ENCODE results near the gene CTLA4. TPM values are rescaled to one million over a fixed set of nuclear protein-coding genes. Genes with fewer than 3 reads are reported as not detected.

CTLA4 gene
- total and polyA plus RNA-seq, 2 experiments from 2014 or later = not detected

DNA sequence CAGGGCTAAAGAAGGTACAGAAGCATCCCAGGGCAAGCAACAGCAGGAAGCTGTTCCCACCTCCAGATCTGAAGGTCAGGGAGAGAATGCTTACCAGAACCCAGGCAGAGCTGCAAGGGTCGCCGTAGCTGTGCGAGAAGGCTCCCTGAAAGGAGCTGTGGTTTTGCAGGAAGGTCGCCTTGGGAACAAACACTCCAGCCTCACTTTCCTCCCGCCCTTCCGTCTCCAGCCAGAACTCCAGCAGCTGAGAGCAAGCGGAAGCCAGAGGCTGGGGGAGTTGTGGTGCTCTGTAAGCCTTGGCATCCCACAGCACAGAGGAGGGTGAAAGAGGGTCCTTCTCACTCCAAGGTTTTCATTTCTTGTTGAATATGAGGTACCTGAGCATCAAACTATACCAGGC is 50.7 kb downstream of the CTLA4 start:
- Histone ChIP-seq H3K36me3 (ENCODE audit: low read depth) (no peaks in the 10 kb centered on the region), H2AFZ (0 out of 2 replicates have a peak overlapping the region, but pooled peaks have one; percentile 16), H3K27me3 (replicated peaks; ENCODE audit: insufficient read depth) (no peaks in the 10 kb centered on the region), H3K4me2 (ENCODE audit: unreplicated experiment) (no peak overlapping the region), H3F3A (ENCODE audit: insufficient read depth) (no peaks in the 10 kb centered on the region), H3K4me3 (no peak overlapping the region), H3K4me1 (ENCODE audit: insufficient read depth) (peaks cover 9% of the 10 kb centered on the region; the same call in 1 of the 2 replicates), H3K27ac (no peak overlapping the region), H4K20me1 (ENCODE audit: insufficient read depth) (no peaks in the 10 kb centered on the region), H3K9ac (no peak overlapping the region), H3K79me2 (ENCODE audit: insufficient read depth) (no peaks in the 10 kb centered on the region), H3K9me3 (ENCODE audit: low read depth) (no peaks in the 10 kb centered on the region), H3K9me2 (ENCODE audit: insufficient read depth) (no peaks in the 10 kb centered on the region)
- TF ChIP-seq EZH2phosphoT487 (IDR thresholded peaks at IDR 0.05; ENCODE audit: insufficient read depth, low read depth) (no peak), EZH2 (IDR thresholded peaks at IDR 0.05; ENCODE audit: insufficient read depth, poor library complexity, severe bottlenecking) (no peak)
- in situ Hi-C loops (cut with MboI) = no loop called here
- 71 to 76% methylated on average over 7 of the region's 7 CpGs for whole genome bisulfite sequencing, 2 experiments (ENCODE audit: low coverage in 1 of 2, low lambda C conversion rate in 2 of 2, missing lambda C conversion rate in 2 of 2)
- DNase-seq = no peak

- Histone ChIP-seq H3K9me3 (ENCODE audit: low read depth) (no peaks in the 10 kb centered on the region), H3K4me2 (ENCODE audit: unreplicated experiment) (no peak overlapping the region), H3K4me3 (no peak overlapping the region), H4K20me1 (ENCODE audit: insufficient read depth) (no peaks in the 10 kb centered on the region), H3K27ac (no peak overlapping the region), H3K9me2 (ENCODE audit: insufficient read depth) (no peaks in the 10 kb centered on the region), H3K36me3 (ENCODE audit: low read depth) (no peaks in the 10 kb centered on the region), H3K9ac (no peak overlapping the region), H2AFZ (no peak overlapping the region), H3K4me1 (ENCODE audit: insufficient read depth) (peaks cover 9% of the 10 kb centered on the region; the same call in 1 of the 2 replicates), H3K27me3 (replicated peaks; ENCODE audit: insufficient read depth) (no peaks in the 10 kb centered on the region; the same call in 1 of the 2 replicates), H3F3A (ENCODE audit: insufficient read depth) (no peaks in the 10 kb centered on the region), H3K79me2 (ENCODE audit: insufficient read depth) (no peaks in the 10 kb centered on the region)
- in situ Hi-C loops (cut with MboI) = no loop called here
- 48 to 51% methylated on average over 3 of the region's 3 CpGs for WGBS, 2 experiments (ENCODE audit: low coverage in 1 of 2, low lambda C conversion rate in 2 of 2, missing lambda C conversion rate in 2 of 2)
- TF ChIP-seq EZH2 (IDR thresholded peaks at IDR 0.05; ENCODE audit: insufficient read depth, poor library complexity, severe bottlenecking) (no peak), EZH2phosphoT487 (IDR thresholded peaks at IDR 0.05; ENCODE audit: insufficient read depth, low read depth) (no peak)
- no peak for DNase-seq
Observed at GRCh38 chr2:203918839-203919238, 51.3 kb downstream of the CTLA4 start.

Other genes with a start within 250 kb of the CTLA4 start
- gene CD28, start 161.1 kb upstream of the CTLA4 start, total RNA-seq (2014; rRNA removed; shearing (Covaris generic)) = 0.11 TPM in 1 of 2 replicates, not detected in the other
- gene CD28, start 161.1 kb upstream of the CTLA4 start, polyA plus RNA-seq (2016; fragmentation: Nextera tagmentation; extraction: Ambion mirVana) = 0.10 and 0.11 TPM in 2 replicates
- gene ICOS, start 69.0 kb downstream of the CTLA4 start, total RNA-seq (2014; rRNA removed; shearing (Covaris generic)) = not detected in 2 replicates
- not detected in 2 replicates for gene ICOS, start 69.0 kb downstream of the CTLA4 start, polyA plus RNA-seq (2016; fragmentation: Nextera tagmentation; extraction: Ambion mirVana)